ENCODE results near the gene G6PC3.

The G6PC3 gene, protein sequence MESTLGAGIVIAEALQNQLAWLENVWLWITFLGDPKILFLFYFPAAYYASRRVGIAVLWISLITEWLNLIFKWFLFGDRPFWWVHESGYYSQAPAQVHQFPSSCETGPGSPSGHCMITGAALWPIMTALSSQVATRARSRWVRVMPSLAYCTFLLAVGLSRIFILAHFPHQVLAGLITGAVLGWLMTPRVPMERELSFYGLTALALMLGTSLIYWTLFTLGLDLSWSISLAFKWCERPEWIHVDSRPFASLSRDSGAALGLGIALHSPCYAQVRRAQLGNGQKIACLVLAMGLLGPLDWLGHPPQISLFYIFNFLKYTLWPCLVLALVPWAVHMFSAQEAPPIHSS

DNA sequence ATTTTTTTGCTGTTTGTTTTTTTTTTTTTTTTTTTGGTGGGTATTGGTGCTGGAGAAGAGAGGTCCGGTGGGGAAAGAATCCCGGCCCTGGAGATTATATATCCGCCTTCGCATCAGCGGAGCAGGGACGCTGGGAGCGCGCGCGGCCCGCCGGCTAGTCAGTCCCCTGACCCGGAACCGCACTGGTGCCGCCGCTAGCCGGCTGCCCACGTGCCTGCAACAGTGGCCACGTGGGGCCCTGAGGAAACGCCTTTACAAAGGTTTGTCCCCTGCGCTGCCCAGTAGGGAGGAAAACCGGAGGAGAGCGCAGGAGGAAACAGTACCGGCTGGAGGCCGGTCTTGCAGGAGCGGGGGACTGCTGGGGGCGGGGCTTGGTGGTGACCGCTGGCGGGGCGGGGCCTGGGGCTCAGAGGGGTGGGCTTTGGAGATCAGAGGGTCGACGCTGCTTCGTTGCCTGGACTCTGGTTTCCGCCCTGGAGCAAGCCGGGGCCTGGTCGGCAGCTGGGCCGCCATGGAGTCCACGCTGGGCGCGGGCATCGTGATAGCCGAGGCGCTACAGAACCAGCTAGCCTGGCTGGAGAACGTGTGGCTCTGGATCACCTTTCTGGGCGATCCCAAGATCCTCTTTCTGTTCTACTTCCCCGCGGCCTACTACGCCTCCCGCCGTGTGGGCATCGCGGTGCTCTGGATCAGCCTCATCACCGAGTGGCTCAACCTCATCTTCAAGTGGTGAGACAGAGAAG lies at the start of gene G6PC3:
G6PC3 (plus strand) TSS at position 281 of the 743 bp plus-strand sequence; CDS start at position 512, 231 bp downstream.
- TF ChIP-seq, protein P1, sequence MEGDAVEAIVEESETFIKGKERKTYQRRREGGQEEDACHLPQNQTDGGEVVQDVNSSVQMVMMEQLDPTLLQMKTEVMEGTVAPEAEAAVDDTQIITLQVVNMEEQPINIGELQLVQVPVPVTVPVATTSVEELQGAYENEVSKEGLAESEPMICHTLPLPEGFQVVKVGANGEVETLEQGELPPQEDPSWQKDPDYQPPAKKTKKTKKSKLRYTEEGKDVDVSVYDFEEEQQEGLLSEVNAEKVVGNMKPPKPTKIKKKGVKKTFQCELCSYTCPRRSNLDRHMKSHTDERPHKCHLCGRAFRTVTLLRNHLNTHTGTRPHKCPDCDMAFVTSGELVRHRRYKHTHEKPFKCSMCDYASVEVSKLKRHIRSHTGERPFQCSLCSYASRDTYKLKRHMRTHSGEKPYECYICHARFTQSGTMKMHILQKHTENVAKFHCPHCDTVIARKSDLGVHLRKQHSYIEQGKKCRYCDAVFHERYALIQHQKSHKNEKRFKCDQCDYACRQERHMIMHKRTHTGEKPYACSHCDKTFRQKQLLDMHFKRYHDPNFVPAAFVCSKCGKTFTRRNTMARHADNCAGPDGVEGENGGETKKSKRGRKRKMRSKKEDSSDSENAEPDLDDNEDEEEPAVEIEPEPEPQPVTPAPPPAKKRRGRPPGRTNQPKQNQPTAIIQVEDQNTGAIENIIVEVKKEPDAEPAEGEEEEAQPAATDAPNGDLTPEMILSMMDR (IDR thresholded peaks at IDR 0.05), result no peak

DNA sequence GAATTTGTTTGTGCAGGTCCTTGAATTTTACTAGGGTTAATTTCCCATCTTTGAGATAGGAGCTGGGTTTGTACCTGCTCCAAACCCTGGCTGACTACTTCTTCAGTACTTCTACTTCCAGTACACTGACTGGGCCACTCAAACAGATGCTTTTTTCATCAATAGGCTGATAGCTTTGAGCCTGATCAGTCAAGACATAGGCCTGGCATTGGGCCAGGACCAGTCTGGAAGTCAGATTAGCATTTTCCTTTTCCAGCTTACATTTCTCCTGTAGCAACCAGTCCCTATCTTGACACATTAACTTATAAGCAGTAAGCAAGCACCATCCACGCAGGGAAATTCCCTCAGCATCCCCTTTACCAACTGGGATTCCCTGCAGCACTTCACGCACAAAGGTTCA lies 48.3 kb upstream of the G6PC3 start:
- TF ChIP-seq, protein P1 (IDR thresholded peaks at IDR 0.05), result no peak

DNA sequence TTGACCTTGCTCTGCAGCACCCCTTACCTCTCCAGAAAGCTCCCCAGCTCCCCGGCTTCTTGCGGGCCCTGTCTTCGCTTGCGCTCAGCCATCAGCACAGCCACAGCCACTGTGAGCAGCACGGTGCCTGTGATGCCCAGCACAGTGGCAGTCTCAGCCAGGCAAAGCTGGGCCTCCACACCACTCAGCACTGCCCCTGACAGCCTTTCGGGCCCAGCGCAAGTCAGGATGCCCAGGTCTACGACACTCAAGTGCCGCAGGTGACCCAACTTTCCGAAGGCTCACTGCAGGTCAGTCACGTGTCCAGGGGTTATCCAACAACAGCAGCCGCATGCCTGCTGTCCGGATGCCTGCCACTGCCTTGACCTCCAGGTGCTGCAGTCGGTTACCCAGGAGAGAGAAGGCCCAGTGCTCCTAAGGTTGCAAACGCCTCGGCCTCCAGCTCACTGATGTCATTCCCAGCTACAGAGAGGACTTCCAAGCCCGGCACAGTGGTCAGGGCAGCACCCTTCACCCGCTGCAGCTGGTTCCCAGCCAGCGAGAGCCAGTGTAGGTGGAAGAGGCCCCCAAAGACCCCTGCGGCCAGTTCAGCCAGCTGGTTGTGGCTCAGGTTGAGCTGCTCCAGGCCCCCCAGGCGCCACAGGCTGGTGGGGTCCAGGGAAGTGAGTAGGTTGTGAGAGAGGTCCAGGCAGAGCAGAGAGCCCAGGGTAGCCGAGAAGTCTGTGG lies 46.8 kb upstream of the G6PC3 start:
- TF ChIP-seq, protein P1 (IDR thresholded peaks at IDR 0.05), result no peak

DNA sequence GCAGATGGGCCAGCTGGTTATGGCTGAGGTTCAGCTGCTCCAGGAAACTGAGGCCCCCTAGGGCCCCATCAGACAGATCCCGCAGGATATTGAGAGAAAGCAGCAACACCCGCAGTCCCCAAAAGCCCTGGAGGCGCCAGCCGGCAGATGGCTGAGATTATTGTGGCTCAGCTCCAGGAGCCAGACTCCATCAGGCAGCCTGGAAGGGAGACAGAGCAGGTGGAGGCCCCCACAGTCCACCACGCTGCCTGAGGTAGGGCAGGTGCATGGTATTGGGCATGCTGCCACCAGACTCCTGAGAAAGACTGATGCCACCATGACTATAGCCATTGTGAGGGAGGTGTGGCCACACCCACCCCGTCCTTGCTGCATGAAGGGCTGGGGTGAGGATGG lies 46.3 kb upstream of the G6PC3 start:
- TF ChIP-seq, protein P1 (IDR thresholded peaks at IDR 0.05), result no peak

DNA sequence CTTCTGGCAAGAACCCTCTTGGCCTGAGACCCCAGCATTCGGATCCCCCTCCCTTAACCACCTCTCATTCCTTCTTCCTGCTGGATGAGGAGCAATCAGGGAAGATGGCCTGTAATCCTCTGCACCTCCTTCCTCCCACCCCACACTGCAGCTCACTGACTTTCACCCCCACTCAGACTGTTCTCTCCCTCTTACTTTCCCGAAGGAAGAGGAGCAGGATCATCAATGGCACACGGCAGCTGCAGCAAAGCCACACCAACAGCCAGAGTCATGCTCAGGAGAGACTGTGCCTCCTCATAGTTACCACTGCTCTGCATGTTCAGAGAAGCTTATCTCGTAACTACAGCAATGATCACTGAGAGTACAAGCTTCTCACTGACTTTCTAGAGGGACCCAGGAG lies 45.7 kb upstream of the G6PC3 start:
- TF ChIP-seq, protein P1 (IDR thresholded peaks at IDR 0.05), result no peak

DNA sequence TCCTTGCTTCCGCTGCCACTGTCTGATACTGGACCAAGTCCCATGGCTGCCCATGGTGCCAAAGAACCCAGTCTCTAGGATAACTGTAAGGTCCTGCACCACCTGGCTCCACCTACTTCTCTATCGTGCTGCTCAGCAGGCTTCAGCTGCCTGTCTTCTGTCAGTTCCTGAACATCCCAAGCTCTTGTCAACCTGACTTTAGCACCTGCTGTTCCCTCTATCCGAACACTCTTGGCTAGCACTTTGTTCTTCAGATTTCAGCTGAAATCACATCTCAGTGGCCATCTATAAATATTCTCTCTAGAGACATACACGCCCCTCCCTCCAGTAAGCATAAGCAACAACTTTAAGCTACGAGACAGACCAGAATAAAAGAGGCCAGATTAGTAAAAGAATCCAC lies 40.8 kb upstream of the G6PC3 start:
- TF ChIP-seq, protein P1 (IDR thresholded peaks at IDR 0.05), result no peak

DNA sequence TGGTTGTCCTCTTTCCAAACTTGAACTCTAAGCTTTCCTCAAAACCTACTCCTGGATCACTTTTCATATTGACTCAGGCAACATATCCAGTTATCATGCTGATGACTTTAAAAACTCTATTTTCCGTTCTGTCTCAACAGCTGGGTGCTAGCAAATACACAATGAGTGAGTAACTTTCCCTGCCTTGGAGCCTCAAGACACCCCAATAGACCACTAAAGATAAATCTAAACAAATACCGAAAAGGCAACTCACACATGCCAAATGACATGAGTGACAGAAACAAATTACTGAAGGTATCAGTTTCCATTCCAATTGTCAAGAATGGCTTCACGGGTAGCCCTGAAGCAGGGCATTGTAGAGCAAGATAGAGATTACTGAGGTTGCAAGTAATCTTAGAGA lies 40.1 kb upstream of the G6PC3 start:
- TF ChIP-seq, protein P1 (IDR thresholded peaks at IDR 0.05), result no peak

Data from LNCAP (cell line).